Right renal cortex interstitium (tissue), 3 donors: ENCODE data around the gene RAB13. TPM values are rescaled to one million over a fixed set of nuclear protein-coding genes. Genes with fewer than 3 reads are reported as not detected.

Experiments
- DNase-seq, 3 donors: peaks; one replicate each; pipeline ENCODE4 v3.0.0-alpha.2; 2013; ENCODE audit warnings: low read depth in 3 of 3, low spot score in 2 of 3
- polyA plus RNA-seq, 3 donors: library from polyadenylated mRNA; unstranded; fragments of 120-200 nt; gene quantifications; one replicate each; pipeline ENCODE4 v1.2.1, GENCODE V29; 2013; ENCODE audit not compliant: insufficient read length in 3 of 3

RAB13 gene
- polyA plus RNA-seq, 3 donors, result 178 to 193 (median 182) TPM

GRCh38 chr1:153934746-153935145 is 51.4 kb downstream of the RAB13 start:
- no peak for DNase-seq

- no peak for DNase-seq
Measured at GRCh38 chr1:153933955-153934354, 52.2 kb downstream of the RAB13 start.

GRCh38 chr1:153933430-153933829 is 52.7 kb downstream of the RAB13 start:
- DNase-seq, result no peak

- DNase-seq, result no peak
Measured at GRCh38 chr1:153932156-153933131, 53.7 kb downstream of the RAB13 start.

Other genes with a start within 250 kb of the RAB13 start
- 10 to 100 TPM; 31.5 to 33.3 (median 33.0) TPM for gene SLC27A3, start 210.9 kb downstream of the RAB13 start, polyA plus RNA-seq
- gene GATAD2B, start 63.4 kb downstream of the RAB13 start, polyA plus RNA-seq, result 10 to 100 TPM; 25.0 to 26.5 (median 25.5) TPM
- 10 to 100 TPM; 24.5 to 27.2 (median 25.2) TPM for gene DENND4B, start 39.6 kb downstream of the RAB13 start, polyA plus RNA-seq
- gene CRTC2, start 27.7 kb downstream of the RAB13 start, polyA plus RNA-seq, result 10 to 100 TPM; 33.9 to 35.2 (median 34.1) TPM
- 10 to 100 TPM; 82.7 to 89.8 (median 89.2) TPM for gene SLC39A1, start 22.8 kb downstream of the RAB13 start, polyA plus RNA-seq
- 10 to 100 TPM; 31.9 to 37.9 (median 32.3) TPM for gene CREB3L4, start 18.4 kb downstream of the RAB13 start, polyA plus RNA-seq
- gene JTB, start 8.7 kb downstream of the RAB13 start, polyA plus RNA-seq, result 100 to 1,000 TPM; 102 to 114 (median 114) TPM
- 1,000 to 10,000 TPM; 3,554 to 3,620 (median 3,570) TPM for gene RPS27, start 4.4 kb upstream of the RAB13 start, polyA plus RNA-seq
- gene NUP210L, start 168.7 kb upstream of the RAB13 start, polyA plus RNA-seq, result under 1 TPM; 0.03 to 0.04 (median 0.04) TPM
- gene TPM3, start 205.8 kb upstream of the RAB13 start, polyA plus RNA-seq, result 100 to 1,000 TPM; 270 to 291 (median 275) TPM
- gene CFAP141, start 220.0 kb upstream of the RAB13 start, polyA plus RNA-seq, result not detected
- 100 to 1,000 TPM; 164 to 178 (median 166) TPM for gene UBAP2L, start 234.6 kb upstream of the RAB13 start, polyA plus RNA-seq